ENCODE measurements around the gene TFF2.

DNA sequence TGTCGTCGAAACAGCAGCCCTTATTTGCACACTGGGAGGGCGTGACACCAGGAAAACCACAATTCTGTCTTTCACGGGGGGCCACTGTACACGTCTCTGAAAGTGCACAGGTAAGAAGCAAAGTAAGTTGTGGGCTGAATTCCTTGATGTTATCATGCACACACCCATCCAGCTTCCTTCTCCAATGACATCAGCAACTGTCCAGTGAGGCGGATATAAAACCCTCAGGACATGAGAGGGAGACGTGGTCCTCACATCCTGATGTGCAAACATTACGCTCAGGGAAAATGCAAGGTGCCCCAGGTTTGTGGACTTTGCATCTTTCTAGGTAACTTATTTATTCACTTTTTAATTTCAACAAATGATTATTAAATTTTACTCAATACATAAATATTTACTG is 12.5 kb upstream of the TFF2 start:
- TF ChIP-seq, protein P1, sequence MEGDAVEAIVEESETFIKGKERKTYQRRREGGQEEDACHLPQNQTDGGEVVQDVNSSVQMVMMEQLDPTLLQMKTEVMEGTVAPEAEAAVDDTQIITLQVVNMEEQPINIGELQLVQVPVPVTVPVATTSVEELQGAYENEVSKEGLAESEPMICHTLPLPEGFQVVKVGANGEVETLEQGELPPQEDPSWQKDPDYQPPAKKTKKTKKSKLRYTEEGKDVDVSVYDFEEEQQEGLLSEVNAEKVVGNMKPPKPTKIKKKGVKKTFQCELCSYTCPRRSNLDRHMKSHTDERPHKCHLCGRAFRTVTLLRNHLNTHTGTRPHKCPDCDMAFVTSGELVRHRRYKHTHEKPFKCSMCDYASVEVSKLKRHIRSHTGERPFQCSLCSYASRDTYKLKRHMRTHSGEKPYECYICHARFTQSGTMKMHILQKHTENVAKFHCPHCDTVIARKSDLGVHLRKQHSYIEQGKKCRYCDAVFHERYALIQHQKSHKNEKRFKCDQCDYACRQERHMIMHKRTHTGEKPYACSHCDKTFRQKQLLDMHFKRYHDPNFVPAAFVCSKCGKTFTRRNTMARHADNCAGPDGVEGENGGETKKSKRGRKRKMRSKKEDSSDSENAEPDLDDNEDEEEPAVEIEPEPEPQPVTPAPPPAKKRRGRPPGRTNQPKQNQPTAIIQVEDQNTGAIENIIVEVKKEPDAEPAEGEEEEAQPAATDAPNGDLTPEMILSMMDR (IDR thresholded peaks at IDR 0.05), result no peak
- no peak for TF ChIP-seq EP300 (IDR thresholded peaks at IDR 0.05; ENCODE audit: borderline replicate concordance in 1 of 2, low read depth in 1 of 2, low read length in 1 of 2)
- TF ChIP-seq SMC3 (IDR thresholded peaks at IDR 0.05; ENCODE audit: low read depth, low read length), result no peak
- no peak for TF ChIP-seq RAD21 (IDR thresholded peaks at IDR 0.05; ENCODE audit: low read length)
- TF ChIP-seq, protein P2, sequence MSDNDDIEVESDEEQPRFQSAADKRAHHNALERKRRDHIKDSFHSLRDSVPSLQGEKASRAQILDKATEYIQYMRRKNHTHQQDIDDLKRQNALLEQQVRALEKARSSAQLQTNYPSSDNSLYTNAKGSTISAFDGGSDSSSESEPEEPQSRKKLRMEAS (IDR thresholded peaks at IDR 0.05; ENCODE audit: low read depth), result no peak

Data from SK-N-SH (cell line).